Astrocyte of the cerebellum (primary cell): ENCODE results near the gene PICK1.

Experiments used
- DNase-seq: peaks from one replicate; pipeline ENCODE4 v3.0.0-alpha.2; 2011; ENCODE audit warnings: low read depth
- H3K4me3 ChIP-seq: 2 replicates; pipeline ENCODE4 v1.5.1; 2011; ENCODE audit warnings: mild to moderate bottlenecking, low read depth, low read length, moderate library complexity
- in situ Hi-C: cut with HindIII; loops from 2 replicates; pipeline ENCODE4 v1.10.0; 2017; ENCODE audit warnings: low sequenced_read_pairs
- TF ChIP-seq, protein P1 (sequence below): IDR thresholded peaks from 2 replicates; pipeline ENCODE4 v1.5.1; 2012; ENCODE audit warnings: low read length, low read depth, moderate library complexity, mild to moderate bottlenecking; ENCODE audit errors: missing control alignments

The PICK1 gene

DNA sequence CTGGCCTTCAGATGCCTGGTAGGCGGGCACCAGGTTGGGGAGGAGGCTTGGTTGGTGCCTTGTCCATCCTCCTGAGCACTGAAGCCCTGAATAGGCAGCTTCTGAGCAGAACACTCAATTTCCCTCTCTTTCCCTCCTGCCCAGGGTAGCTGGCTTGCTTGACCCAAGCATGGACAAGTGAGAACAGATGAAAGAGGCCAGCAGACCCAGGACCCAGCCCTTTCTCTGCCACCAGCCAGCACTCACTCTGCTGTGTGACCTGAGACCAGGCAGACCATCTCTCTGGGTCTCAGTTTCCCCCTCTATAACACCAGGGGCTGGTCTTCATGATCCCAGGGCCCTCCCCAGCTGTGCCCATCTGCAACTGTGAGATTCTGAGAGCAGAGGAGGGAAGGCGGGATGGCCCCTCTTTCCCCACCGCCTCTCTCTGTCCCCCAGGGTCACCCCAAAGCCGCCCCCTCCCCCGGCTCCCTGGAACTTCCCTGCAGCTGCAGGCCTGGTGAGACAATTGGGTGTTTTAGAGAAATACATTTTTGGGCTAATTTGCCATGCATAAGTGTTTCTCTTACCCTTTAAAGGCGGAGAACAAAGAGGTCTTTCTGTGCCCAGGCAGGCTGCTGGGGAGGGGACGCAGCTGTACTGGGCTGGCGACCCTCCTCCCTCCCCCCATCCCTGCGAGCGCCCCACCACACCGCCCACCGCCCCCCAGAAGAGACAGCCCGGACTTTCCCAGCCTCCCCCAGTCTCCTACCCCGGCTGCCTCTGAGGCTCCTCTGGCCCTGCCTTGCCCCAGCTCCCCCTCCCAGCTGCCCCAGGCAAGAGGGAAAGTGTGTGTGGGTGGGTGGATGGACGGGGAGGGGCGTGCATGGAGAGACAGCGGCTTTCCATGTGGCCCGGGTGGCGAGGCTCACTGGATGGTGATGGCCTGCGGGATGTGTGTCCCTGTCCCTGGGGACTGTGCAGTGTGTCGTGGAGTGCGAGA lies 30.8 kb upstream of the PICK1 start:
- DNase-seq, result no peak
- TF ChIP-seq, protein P1, sequence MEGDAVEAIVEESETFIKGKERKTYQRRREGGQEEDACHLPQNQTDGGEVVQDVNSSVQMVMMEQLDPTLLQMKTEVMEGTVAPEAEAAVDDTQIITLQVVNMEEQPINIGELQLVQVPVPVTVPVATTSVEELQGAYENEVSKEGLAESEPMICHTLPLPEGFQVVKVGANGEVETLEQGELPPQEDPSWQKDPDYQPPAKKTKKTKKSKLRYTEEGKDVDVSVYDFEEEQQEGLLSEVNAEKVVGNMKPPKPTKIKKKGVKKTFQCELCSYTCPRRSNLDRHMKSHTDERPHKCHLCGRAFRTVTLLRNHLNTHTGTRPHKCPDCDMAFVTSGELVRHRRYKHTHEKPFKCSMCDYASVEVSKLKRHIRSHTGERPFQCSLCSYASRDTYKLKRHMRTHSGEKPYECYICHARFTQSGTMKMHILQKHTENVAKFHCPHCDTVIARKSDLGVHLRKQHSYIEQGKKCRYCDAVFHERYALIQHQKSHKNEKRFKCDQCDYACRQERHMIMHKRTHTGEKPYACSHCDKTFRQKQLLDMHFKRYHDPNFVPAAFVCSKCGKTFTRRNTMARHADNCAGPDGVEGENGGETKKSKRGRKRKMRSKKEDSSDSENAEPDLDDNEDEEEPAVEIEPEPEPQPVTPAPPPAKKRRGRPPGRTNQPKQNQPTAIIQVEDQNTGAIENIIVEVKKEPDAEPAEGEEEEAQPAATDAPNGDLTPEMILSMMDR, result no peak
- in situ Hi-C loops, result no loop called here
- H3K4me3 ChIP-seq, result no peak overlapping the region

GRCh38 chr22:38027487-38027886 lies 29.7 kb upstream of the PICK1 start:
- TF ChIP-seq, protein P1, result no peak
- in situ Hi-C loops, result no loop called here
- no peak overlapping the region for H3K4me3 ChIP-seq
- DNase-seq, result no peak

DNA sequence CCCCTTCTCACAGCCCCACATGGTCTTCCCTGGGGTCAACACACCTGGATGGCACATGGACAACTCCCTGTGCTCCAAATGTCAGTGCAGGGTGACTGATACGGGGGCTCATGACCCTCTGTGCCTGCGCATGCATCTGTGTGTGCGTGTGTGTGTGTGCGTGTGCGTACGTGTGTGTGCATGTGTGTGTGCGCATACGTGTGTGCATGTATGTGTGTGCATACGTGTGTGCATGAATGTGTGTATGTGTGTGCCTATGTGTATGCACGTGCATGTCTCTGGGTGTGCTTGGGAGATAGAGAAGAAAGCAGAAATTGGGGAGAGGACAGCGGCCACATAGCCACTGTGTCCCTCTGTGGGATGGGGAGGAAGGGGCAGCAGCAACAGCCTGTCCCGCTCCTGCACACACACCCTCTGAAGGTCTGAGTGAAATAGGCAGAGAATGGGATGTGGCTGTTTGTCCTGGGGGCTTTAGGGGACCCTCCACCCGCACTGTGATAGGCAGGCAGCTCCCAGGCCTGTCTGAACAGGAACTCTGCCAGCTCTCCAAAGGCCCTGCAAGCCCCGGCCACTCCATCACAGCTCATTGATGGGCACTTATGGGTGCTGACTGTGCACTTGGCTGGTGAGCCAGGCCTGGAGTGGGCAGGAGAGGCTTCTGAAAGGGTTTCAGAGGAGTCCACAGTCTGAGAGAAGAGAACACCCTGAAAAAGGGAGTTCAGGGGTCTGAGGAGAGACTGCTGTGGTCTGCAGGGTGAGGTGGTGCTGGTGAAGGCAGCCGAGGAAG lies 28.7 kb upstream of the PICK1 start:
- TF ChIP-seq, protein P1, result no peak
- in situ Hi-C loops, result no loop called here
- no peak for DNase-seq
- H3K4me3 ChIP-seq, result no peak overlapping the region

GRCh38 chr22:38029370-38029769 lies 27.8 kb upstream of the PICK1 start:
- TF ChIP-seq, protein P1, result no peak
- in situ Hi-C loops, result no loop called here
- no peak overlapping the region for H3K4me3 ChIP-seq
- no peak for DNase-seq

DNA sequence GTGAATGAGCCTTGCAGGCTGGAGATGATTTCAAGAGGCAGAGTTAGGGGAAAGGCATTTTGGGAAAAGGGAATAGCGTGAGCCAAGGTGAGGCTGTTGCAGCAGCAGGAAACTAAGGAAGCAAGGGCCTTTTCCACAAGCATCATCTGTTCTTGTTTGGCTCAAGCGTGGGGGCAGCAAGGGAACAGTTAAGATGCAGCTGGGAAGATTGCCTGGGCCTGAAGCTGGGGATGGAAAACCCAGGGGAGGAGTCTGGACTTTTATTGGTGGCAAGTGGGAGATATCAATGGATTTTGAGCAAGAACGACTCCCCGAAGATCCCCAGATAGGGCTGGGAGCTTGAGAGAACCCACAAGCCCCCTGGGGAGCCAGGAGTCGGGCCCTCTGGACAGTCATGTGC lies 27.3 kb upstream of the PICK1 start:
- no peak for DNase-seq
- no peak overlapping the region for H3K4me3 ChIP-seq
- TF ChIP-seq, protein P1, result no peak
- in situ Hi-C loops, result no loop called here

DNA sequence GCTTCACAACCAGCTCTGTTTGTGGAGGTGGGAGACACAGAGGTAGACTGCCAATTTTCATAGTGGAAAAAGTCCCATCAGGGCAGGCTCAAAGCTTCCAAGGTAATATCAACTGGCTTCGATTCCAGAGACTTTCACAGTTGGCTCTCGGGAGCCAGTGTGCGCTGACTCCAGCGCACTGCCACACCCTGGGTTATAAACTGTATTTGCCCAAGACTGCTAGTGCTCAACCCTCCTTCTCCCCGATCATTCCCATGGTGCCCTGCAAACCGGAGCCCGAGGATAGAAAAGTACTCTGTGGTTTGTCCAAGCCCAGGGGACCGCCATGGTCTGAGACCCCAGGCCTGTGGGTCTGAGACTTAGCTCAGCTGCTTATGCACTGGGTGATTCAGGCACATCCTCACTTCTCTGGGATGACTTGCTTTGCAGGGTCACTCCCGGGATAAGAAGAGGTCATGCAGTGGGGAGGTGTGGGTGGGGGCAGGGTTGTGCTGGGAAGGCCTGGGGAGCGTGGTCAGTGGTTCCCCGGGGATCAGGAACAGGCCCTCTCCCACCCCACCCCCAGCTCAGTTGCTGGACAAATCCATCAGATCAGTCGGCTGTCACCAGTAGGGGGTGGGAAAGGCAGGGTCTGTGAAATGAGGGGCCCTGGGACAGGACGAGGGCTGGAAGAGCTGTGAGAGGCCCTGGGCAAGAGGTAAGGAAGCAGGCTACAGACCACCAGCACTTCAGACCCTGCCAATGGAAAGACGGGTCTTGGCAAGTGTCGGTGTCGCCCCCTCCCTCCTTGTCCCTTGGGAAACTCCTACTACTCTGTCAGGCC lies 26.7 kb upstream of the PICK1 start:
- no peak overlapping the region for H3K4me3 ChIP-seq
- TF ChIP-seq, protein P1, result peak; percentile 2
- no peak for DNase-seq
- in situ Hi-C loops, result no loop called here
